Pancreas (tissue), 10 donors: ENCODE results near the gene MIA. TPM values are rescaled to one million over a fixed set of nuclear protein-coding genes. Genes with fewer than 3 reads are reported as not detected.
"Not testable (repeated sequence)": the region's sequence is repeated elsewhere in the genome, so short reads cannot be mapped to it uniquely, and the experiment has no call there.

Experiments
- ATAC-seq, 4 donors: fragments of 200-7000 bp; cut with Tn5 transposase; one replicate each; pipeline versions ENCODE4 v1.8.0 to v1.9.1; 2020; ENCODE audit warnings: mild to moderate bottlenecking in 4 of 4, moderate library complexity in 4 of 4
- DNase-seq, 6 donors: peaks; one replicate each; pipeline ENCODE4 v3.0.0-alpha.2; 2020
- FAIRE-seq: peaks from 2 replicates; lab custom pipeline; 2012; peaks lifted over from hg19 to GRCh38; lab: Jason Lieb, UNC
- H3K27ac ChIP-seq, 4 donors: fragments of 200-600 bp; sonication (generic); 1 replicate in 3 of 4; 2 replicates in 1 of 4; pipeline versions ENCODE4 v1.5.0 to v1.8.0; 2020
- H3K27me3 ChIP-seq, 4 donors: fragments of 200-600 bp; one replicate each; pipeline ENCODE4 v1.8.0; 2021
- H3K36me3 ChIP-seq, 3 donors: fragments of 200-600 bp; sonication (generic) in 1 of 3; one replicate each; pipeline versions ENCODE4 v1.5.0 to v1.8.0; 2020 to 2021
- H3K4me1 ChIP-seq, 3 donors: fragments of 200-600 bp; one replicate each; pipeline ENCODE4 v1.8.0; 2021
- H3K4me3 ChIP-seq, 4 donors: fragments of 200-600 bp; sonication (generic) in 2 of 4; one replicate each; pipeline versions ENCODE4 v1.5.0 to v1.8.0; 2020 to 2021
- H3K9me3 ChIP-seq, 4 donors: fragments of 200-600 bp; one replicate each; pipeline ENCODE4 v1.8.0; 2021
- CTCF ChIP-seq, 4 donors: fragments of 200-600 bp; sonication (generic) in 3 of 4; IDR thresholded peaks; one replicate each; pipeline versions ENCODE4 v1.5.0 to v1.8.0; 2021; ENCODE audit warnings: antibody characterized with exemption in 4 of 4
- WGBS, 2 donors: extraction: QIAGEN DNeasy Blood & Tissue Kit; methylation state at CpG; one replicate each; pipeline ENCODE4 v1.1.7; 2013; 5-methylcytosine and 5-hydroxymethylcytosine counted together
- intact Hi-C, 3 donors: fragments of 100-400 bp; cut with DNase I; formaldehyde crosslinking; loops; one replicate each; pipeline versions ENCODE4 v1.11.1 to v1.14.2; 2022
- polyA plus RNA-seq, 2 donors: library from polyadenylated mRNA; stranded (reverse); fragments of 200-250 nt; gene quantifications; one replicate each; pipeline ENCODE4 v1.2.3, GENCODE V29; 2013
- total RNA-seq, 6 donors: library from RNA; stranded (reverse); fragmentation: NEBNext Ultra II Directional in 4 of 6; extraction: Animal tissue kit (Norgen Biotek cat#: 25700) in 4 of 6; gene quantifications; one replicate each; pipeline versions ENCODE4 v1.2.1 to v1.2.4, GENCODE V29; 2021 to 2023
- donor health status: healthy with polysubstance abuse.
- donor health status: DM: no; HTN: no; CAD: no; lungs with moderate emphysema.
- donor health status: DM: no; HTN: no; CAD: no.
- donor health status: control.
- donor health status: control.
- donor health status: Bipolar disorder and iron deficiency.
- donor health status: DM: yes; HTN: yes; CAD: no.
- donor health status: DM: no; HTN: no; CAD: no.
- donor health status: DM: no; HTN: no; CAD: no.
- donor health status: DM: yes; HTN: yes; CAD: no.

MIA gene
- total and polyA plus RNA-seq, 8 donors, result 0.79 to 2.2 (median 1.4) TPM; not detected in 4

- 91 to 95% methylated on average over 17 of the region's 17 CpGs for WGBS, 2 donors
- H3K27ac ChIP-seq, result no peak overlapping the region
These were observed 12.4 kb upstream of the MIA start for GRCh38 chr19:40762754-40763470.

GRCh38 chr19:40763526-40763925 lies 11.8 kb upstream of the MIA start:
- TF ChIP-seq CTCF (IDR thresholded peaks at IDR 0.05), result no peak
- H3K4me1 ChIP-seq, result no peaks in the 10 kb centered on the region
- peaks cover 16 to 72% (median 54%) of the 10 kb centered on the region in 3 donors for H3K36me3 ChIP-seq
- ATAC-seq (no peak), FAIRE-seq (no peak), DNase-seq (no peak)
- no peaks in the 10 kb centered on the region for H3K27me3 ChIP-seq
- H3K9me3 ChIP-seq, result no peaks in the 10 kb centered on the region
- H3K27ac ChIP-seq, result no peak overlapping the region
- H3K4me3 ChIP-seq, result no peak overlapping the region
- 92 to 94% methylated on average over 7 of the region's 7 CpGs for WGBS, 2 donors
- intact Hi-C loops, result no loop called here

More at GRCh38 chr19:40762754-40763470, 12.4 kb upstream of the MIA start:
- ATAC-seq (no peak), FAIRE-seq (no peak), DNase-seq (peak in 1 of 6 donors; percentile 50)
- no peak overlapping the region for H3K4me3 ChIP-seq
- H3K27me3 ChIP-seq, result no peaks in the 10 kb centered on the region
- TF ChIP-seq CTCF (IDR thresholded peaks at IDR 0.05), result no peak
- intact Hi-C loops, result no loop called here
- H3K36me3 ChIP-seq, result peaks cover 16 to 78% (median 54%) of the 10 kb centered on the region in 3 donors
- H3K9me3 ChIP-seq, result no peaks in the 10 kb centered on the region
- H3K4me1 ChIP-seq, result no peaks in the 10 kb centered on the region

GRCh38 chr19:40763963-40764362 lies 11.4 kb upstream of the MIA start:
- DNase-seq (no peak), FAIRE-seq (no peak), ATAC-seq (no peak)
- Histone ChIP-seq H3K4me3 (no peak overlapping the region), H3K27ac (no peak overlapping the region), H3K4me1 (no peaks in the 10 kb centered on the region), H3K36me3 (peaks cover 16 to 67% (median 54%) of the 10 kb centered on the region in 3 donors), H3K9me3 (no peaks in the 10 kb centered on the region), H3K27me3 (no peaks in the 10 kb centered on the region)
- intact Hi-C loops, result no loop called here
- 89 to 91% methylated on average over 10 of the region's 10 CpGs for whole genome bisulfite sequencing, 2 donors
- no peak for TF ChIP-seq CTCF (IDR thresholded peaks at IDR 0.05)

DNA sequence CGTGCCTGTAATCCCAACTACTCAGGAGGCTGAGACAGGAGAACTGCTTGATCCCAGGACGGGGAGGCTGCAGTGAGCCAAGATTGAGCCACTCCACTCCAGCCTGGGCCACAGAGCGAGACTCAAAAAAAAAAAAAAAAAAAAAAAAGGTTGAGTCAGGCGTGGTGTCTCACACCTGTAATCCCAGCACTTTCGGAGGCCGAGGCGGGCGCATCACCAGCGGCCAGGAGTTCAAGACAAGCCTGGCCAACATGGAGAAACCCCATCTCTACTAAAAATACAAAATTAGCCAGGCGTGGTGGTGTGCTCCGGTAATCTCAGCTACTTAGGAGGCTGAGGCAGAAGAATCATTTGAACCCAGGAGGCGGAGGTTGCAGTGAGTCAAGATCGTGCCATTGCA lies 8.9 kb upstream of the MIA start:
- H3K4me1 ChIP-seq, FAIRE-seq, ATAC-seq, H3K27me3 ChIP-seq, H3K27ac ChIP-seq, H3K9me3 ChIP-seq, H3K4me3 ChIP-seq, intact Hi-C loops, DNase-seq: not testable (repeated sequence)
- peaks cover 11 to 45% (median 39%) of the 10 kb centered on the region in 3 donors for H3K36me3 ChIP-seq
- WGBS, 2 donors, result 96 to 98% methylated on average over 13 of the region's 13 CpGs

DNA sequence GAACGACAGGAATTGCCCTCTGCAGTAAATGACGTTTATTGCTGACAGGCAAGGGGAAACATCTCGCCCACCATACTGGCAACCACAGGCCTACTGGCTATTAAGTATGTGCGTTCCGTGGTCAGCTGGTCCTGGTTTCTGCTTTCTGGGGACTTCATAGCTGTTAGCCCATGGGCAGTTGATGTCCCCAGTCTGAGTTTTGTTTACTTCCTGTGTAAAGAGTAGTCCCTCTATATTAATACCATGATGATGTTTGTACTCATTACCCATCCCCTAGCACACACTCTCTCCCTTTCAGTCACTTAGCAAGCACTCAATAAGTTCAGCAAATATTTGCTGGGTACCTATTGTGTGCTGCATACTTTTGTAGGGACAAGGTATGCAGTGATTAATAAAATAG lies 6.5 kb upstream of the MIA start:
- H3K4me3 ChIP-seq, result no peak overlapping the region
- intact Hi-C loops, result no loop called here
- WGBS, 2 donors, result 80 to 84% methylated on average over 5 of the region's 5 CpGs
- no peak for TF ChIP-seq CTCF (IDR thresholded peaks at IDR 0.05)
- no peaks in the 10 kb centered on the region for H3K9me3 ChIP-seq
- no peaks in the 10 kb centered on the region for H3K27me3 ChIP-seq
- FAIRE-seq (no peak), ATAC-seq (no peak), DNase-seq (no peak)
- H3K36me3 ChIP-seq, result peaks cover 0 to 21% (median 18%) of the 10 kb centered on the region in 3 donors
- H3K4me1 ChIP-seq, result no peaks in the 10 kb centered on the region
- H3K27ac ChIP-seq, result no peak overlapping the region

GRCh38 chr19:40771101-40771862 lies 4.0 kb upstream of the MIA start:
- intact Hi-C loops, H3K4me3 ChIP-seq, H3K27ac ChIP-seq, ATAC-seq, DNase-seq, H3K9me3 ChIP-seq, H3K27me3 ChIP-seq, H3K4me1 ChIP-seq, FAIRE-seq, H3K36me3 ChIP-seq: not testable (repeated sequence)
- 88 to 93% methylated on average over 10 of the region's 10 CpGs for WGBS, 2 donors
